22Rv1 (cell line): ENCODE results near the gene ATAD3A.
"Not testable (repeated sequence)": the region's sequence is repeated elsewhere in the genome, so short reads cannot be mapped to it uniquely, and the experiment has no call there.

Source experiments
- ZFX ChIP-seq: fragments of 450-650 bp; IDR thresholded peaks from 2 replicates; pipeline ENCODE4 v1.6.1; 2017; ENCODE audit warnings: antibody characterized with exemption, borderline replicate concordance
- TF ChIP-seq, protein P1 (sequence below): fragments of 450-650 bp; IDR thresholded peaks from 2 replicates; pipeline ENCODE4 v1.5.1; 2017; ENCODE audit warnings: mild to moderate bottlenecking

GRCh38 chr1:1519805-1520505, 8.0 kb downstream of the ATAD3A start:
- TF ChIP-seq, protein P1, sequence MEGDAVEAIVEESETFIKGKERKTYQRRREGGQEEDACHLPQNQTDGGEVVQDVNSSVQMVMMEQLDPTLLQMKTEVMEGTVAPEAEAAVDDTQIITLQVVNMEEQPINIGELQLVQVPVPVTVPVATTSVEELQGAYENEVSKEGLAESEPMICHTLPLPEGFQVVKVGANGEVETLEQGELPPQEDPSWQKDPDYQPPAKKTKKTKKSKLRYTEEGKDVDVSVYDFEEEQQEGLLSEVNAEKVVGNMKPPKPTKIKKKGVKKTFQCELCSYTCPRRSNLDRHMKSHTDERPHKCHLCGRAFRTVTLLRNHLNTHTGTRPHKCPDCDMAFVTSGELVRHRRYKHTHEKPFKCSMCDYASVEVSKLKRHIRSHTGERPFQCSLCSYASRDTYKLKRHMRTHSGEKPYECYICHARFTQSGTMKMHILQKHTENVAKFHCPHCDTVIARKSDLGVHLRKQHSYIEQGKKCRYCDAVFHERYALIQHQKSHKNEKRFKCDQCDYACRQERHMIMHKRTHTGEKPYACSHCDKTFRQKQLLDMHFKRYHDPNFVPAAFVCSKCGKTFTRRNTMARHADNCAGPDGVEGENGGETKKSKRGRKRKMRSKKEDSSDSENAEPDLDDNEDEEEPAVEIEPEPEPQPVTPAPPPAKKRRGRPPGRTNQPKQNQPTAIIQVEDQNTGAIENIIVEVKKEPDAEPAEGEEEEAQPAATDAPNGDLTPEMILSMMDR, result not testable (repeated sequence)
- not testable (repeated sequence) for TF ChIP-seq ZFX
